ENCODE measurements around the gene KIF18A.

Gene KIF18A

DNA sequence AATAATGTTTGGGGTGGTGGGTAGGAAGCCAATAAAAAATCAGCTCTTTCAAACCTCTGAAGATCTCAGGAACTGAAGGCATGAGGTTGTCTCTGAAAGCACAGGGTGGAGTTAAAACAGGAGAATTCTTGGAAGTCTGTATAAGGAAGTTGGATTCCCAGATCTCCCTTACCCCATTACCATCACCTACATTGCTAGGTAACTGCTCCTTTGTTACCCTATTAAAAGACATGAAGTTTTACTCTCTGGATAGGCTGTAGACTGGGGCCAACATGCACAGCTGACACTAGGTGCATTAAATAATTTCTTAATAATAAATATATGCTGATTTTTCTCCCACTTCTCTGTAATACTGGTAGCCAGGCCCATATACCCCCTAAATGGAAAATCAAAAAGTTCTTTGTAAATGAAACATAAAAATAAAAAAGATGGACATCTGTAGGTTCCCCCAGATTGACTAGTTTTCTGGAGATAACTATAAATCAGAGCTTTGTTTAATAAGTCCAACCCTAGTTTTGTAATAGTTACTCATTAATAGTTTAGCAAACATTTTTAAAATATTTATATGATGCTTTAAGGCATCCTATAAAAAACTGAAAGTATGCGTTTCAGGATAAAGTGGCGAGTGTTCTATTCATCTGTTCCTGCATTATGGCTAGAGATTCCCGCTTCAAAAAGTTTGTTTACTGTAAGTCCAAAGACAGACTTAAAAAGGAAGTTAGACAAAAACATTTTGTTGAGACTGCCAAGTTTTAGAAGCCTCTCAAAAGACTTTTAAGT, 63.8 kb downstream of the KIF18A start:
- DNase-seq (ENCODE audit: low read depth): no peak

GRCh38 chr11:28040384-28040783, 67.6 kb downstream of the KIF18A start:
- DNase-seq (ENCODE audit: low read depth): no peak

DNA sequence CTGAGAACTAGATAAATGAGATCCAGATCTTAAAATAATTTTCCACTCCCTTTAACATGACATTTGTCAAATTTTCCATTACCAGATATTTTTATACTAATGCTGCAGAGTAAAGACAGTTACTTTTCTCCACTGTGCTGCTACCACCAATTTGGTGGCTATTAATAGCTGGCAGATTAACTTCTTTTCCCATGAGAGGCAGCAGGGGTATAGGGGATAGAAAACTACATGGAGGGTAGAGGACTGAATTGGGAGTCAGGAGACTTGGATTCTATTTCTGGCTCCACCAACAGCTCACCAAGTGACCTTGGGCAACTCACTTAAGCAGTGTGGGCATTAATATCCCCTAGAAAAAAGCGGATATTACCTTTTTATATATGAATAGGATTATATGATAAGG, 69.2 kb downstream of the KIF18A start:
- DNase-seq (ENCODE audit: low read depth): no peak

- DNase-seq (ENCODE audit: low read depth): no peak
These were observed 81.2 kb downstream of the KIF18A start for GRCh38 chr11:28026634-28027290.

DNA sequence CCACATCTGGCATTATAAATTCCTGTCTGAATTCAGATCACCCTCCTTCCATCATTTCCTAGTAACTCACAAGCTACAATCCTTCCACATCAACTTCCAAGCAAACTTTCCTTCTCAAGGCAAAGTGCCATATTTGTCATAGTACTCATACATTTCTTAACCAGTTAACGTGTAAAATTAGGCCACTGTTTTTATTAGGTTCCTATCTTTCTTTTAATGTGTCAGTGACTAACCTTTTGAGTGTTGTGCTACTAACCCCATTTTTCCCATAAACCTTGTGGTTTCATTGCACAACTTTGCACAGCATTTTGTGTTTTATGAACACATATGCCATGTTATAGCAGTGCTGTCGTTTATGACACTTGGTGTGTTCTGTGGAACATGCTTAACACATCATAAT, 90.1 kb downstream of the KIF18A start:
- DNase-seq (ENCODE audit: low read depth): peak; percentile 3

GRCh38 chr11:28011813-28012212, 96.1 kb downstream of the KIF18A start:
- no peak for DNase-seq (ENCODE audit: low read depth)

GRCh38 chr11:28009996-28010395, 98.0 kb downstream of the KIF18A start:
- no peak for DNase-seq (ENCODE audit: low read depth)

GRCh38 chr11:28009388-28009787, 98.6 kb downstream of the KIF18A start:
- peak; percentile 22 for DNase-seq (ENCODE audit: low read depth)

DNA sequence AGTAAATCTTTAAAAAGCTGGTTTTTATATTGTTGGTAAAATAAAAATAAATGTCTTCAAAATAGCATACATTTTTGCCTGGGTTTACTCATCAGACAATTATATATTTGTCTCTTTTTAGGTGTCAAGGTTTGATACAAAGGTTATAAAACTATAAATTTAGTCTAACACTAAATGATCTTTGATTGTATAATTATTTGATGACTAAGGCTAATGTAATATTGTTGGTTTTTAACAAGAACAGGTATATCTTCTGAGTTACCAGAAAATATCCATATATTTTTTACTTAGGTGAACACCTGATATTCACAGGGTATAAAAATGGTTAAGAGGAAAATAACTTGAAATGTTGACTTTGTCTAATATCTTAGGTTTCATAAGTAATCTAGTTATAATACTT, 104.3 kb downstream of the KIF18A start:
- no peak for DNase-seq (ENCODE audit: low read depth)

- no peak for DNase-seq (ENCODE audit: low read depth)
These were observed 109.4 kb downstream of the KIF18A start for GRCh38 chr11:27998552-27998951.

- no peak for DNase-seq (ENCODE audit: low read depth)
These were observed 110.6 kb downstream of the KIF18A start for GRCh38 chr11:27997344-27997743.

- no peak for DNase-seq (ENCODE audit: low read depth)
These were observed 111.9 kb downstream of the KIF18A start for GRCh38 chr11:27996066-27996465.

DNA sequence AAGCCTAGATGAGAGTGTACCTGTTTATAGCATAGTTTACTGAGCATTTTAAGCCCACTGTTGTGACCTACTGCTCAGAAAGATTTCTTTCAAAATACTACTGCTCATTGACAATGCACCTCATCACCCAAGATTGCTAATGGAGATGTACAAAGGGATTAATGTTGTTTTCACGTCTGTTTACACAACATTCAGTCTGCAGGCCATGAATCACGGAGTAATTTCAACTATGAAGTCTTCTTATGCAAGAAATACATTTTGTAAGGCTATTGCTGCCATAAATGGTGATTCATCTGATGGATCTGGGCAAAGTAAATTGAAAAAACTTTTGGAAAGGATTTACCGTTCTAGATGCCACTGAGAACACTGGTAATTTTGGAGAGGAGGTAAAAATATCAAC, 112.9 kb downstream of the KIF18A start:
- no peak for DNase-seq (ENCODE audit: low read depth)

GRCh38 chr11:27991736-27992135, 116.2 kb downstream of the KIF18A start:
- no peak for DNase-seq (ENCODE audit: low read depth)

GRCh38 chr11:27977527-27977926, 130.4 kb downstream of the KIF18A start:
- no peak for DNase-seq (ENCODE audit: low read depth)

GRCh38 chr11:27977031-27977430, 130.9 kb downstream of the KIF18A start:
- peak; percentile 40 for DNase-seq (ENCODE audit: low read depth)

GRCh38 chr11:27976262-27976661, 131.7 kb downstream of the KIF18A start:
- DNase-seq (ENCODE audit: low read depth): no peak

DNA sequence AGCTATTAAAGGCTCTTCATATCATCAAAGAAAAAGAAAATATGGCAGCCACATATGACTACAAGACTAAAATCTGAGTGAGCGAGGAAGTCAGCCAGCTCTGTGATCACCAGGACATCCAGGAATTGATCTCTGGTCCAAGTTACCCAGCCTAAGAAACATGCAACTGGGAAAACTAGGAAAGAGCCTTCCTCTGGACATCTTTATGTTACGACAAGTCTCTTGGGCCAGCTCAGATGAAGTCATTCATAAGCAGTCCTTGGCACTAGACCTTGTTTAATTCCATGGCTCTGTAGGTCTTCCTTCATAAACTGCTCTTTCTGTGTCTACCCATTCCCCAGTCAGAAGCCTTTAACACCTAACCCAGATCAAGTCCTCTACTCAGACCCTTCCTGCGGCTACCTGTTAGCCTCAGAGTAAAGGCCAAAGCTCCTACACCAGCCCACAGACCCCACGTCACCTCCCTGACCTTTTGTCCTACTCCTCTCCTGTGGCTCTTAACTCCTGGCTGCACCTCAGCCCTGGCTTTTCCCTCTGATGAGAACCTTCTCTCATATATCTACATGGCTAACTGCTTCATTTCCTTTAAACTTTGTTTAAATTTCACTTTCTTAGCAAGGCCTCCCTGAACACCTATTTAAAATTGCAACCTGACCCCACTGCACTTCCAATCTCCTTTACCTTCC, 134.0 kb downstream of the KIF18A start:
- no peak for DNase-seq (ENCODE audit: low read depth)

- peak; percentile 34 for DNase-seq (ENCODE audit: low read depth)
These were observed 135.3 kb downstream of the KIF18A start for GRCh38 chr11:27972522-27973170.

DNA sequence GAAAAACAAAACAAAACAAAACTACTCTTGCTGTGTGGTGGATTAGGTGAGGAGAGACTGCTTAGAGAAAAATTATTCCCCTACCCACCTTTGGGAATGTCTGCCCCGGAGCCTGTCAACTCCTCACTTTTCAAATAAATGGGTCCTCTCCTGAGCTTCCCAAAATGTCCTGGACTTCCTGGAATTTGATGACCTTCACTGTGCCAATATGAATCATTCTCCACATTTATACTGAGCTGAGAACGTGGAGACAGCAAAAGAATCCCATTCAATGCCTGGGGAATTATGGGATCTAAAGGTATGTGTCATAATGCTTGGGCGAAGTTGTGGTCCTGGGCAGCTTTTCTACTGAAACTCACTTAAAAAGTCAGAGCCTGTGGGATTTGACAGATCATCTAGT, 136.8 kb downstream of the KIF18A start:
- DNase-seq (ENCODE audit: low read depth): no peak
